ENCODE results near the gene SYTL4.
"Not testable (repeated sequence)": the region's sequence is repeated elsewhere in the genome, so short reads cannot be mapped to it uniquely, and the experiment has no call there.

SYTL4 gene

DNA sequence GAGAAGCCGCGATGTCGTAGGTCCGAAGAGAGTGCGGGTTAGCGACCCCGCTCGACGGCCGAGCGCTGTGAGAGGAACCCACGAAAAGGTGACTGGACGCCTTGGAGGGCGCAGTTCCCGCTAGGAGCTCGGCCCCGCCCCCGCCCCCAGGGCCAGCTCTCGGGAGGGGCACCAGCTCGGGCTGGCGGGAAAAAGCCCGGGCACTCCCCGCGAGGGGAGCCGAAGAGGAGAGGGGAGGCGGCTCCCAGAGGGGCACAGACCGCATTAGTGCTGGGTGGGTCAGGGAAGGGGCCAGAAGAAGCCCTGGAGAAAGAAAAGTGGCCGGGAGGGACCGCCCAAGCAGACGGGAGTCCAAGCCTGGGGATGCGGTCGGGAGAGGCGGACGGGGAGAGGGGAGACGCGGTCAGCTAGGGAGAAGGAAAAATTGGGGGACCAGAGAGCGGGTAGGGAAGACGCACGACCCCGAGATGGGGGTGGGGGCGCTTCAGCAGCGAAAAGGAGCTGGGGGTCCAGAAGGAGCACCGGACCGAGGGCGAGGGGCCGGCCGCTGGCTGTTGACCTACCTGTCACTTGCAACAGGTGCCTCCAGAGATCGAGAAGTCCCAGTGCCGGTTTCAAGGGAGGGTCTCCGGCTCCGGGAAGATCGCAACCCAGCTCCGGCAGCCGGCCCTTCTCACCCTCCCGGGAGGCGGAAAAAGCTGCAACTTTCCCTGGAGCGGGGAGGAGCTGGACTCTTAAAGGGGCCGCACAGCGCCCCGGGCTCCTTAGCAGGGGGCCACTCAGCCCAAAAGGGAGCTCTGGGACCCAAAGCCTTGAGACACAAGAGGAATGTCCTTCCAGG, at the start of gene SYTL4:
SYTL4 (minus strand) TSS at position 681 of the 841 bp plus-strand sequence. CDS start 30,084 bp downstream, outside the sequence.
- no peak for DNase-seq

DNA sequence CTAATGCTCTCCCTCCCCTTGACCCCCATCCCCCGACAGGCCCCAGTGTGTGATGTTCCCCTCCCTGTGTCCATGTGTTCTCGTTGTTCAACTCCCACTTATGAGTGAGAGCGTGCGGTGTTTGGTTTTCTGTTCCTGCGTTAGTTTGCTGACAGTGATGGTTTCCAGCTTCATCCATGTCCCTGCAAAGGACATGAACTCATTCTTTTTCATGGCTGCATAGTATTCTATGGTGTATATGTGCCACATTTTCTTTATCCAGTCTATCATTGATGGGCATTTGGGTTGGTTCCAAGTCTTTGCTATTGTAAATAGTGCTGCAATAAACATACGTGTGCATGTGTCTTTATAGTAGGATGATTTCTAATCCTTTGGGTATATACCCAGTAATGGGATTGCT, 37.5 kb upstream of the SYTL4 start:
- DNase-seq: not testable (repeated sequence)

DNA sequence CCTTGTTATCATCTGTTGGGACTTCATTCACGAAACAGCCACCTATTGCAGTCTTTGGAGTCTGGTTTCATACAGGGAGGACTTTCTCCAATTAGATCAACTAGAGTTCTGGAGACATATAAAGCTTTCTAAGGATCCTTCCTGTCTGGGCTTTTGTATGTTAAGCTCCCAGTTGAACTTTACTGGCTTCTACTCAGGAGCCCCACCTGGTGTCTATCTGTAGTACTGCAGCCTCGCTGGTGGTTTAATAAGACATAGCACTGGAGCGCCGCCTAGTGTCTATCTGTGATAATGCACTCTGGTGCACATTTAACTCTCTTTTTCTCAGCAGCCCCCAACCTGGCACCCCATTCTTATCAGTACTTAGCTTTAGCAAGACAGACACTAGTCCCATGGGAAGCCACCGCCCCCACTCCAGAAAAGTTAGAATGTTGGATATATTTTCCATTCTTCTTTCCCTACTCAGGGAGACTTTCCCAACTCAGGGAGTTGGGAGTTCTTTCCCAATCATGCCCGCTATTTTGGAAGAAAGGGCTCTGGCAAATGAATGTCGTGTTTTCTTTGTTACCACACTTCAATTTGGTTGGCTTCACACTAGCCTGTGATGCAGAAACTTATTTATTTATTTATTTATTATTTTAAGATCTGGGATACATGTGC, 36.9 kb upstream of the SYTL4 start:
- peak; percentile 22 for DNase-seq

GRCh38 chrX:100750883-100751282, 19.0 kb upstream of the SYTL4 start:
- no peak for DNase-seq

GRCh38 chrX:100748108-100748507, 16.2 kb upstream of the SYTL4 start:
- no peak for DNase-seq

DNA sequence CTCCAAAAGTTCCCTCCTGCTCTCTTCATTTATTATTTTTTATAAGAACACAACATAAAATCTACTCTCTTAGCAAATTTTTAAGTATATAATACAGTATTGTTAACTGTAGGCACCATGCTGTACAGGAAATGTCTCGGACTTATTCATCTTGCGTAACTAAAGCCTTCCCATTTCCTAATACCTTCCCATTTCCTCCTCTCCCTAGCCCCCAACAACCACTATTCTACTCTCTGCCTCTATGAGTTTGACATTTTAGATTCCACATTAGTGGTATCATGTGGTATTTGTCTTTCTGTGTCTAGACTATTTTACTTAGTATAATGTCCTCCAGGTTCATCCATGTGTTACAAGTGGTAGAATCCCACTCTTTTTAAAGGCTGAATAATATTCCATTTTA, 15.8 kb upstream of the SYTL4 start:
- DNase-seq: no peak

- DNase-seq: no peak
Observed at GRCh38 chrX:100747090-100747489, 15.2 kb upstream of the SYTL4 start.

- no peak for DNase-seq
Observed at GRCh38 chrX:100745806-100746537, 14.1 kb upstream of the SYTL4 start.

- DNase-seq: no peak
Observed at GRCh38 chrX:100745205-100745604, 13.3 kb upstream of the SYTL4 start.

DNA sequence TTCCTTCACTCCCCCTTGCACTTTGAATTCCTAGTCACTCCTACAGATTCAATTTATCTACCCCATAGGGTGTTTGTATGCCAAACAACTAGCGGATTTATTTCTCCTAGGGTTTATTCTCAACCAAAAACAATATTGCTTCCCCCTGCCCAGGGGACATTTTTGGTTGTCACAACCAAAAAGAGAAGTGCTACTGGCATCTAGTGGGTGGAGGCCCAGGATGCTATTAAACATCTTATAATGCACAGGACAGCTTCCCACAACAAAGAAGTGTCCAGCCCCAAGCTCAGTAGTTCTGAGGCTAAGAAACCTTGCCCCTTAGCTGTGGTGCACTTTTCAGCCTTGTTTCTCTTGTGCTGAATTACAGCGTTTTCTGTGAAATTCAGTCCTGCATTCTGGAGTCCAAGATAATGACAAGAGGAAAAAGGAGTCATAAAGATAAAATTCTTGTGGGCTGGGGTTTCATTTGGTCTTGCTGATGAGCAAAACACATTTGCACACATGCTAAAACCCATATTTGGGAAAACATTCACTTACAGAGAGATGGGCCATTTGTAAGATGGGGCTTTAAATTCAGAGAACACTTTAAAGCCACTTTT, 11.2 kb upstream of the SYTL4 start:
- DNase-seq: no peak

GRCh38 chrX:100724006-100724405, 7.9 kb downstream of the SYTL4 start:
- DNase-seq: not testable (repeated sequence)

- DNase-seq: no peak
Observed at GRCh38 chrX:100721328-100721727, 10.6 kb downstream of the SYTL4 start.

GRCh38 chrX:100720301-100720700, 11.6 kb downstream of the SYTL4 start:
- DNase-seq: no peak

DNA sequence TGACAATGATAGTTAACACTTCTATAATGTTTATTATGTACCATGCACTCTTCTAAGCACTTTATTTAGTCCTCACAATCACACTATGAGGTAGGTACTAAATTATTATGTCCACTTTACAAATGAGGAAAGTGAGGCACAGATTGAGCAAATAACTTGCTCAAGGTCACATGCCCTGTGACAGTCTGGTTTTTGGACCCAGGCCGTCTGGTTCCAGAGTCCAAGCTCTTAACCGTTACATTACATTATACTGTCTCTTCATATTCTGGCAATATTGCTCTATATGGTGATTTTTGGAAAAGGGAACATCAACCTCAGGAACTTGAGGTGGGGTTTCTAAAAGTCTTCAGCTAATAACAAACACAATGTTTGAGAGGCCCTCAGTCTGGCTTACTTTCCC, 12.8 kb downstream of the SYTL4 start:
- DNase-seq: no peak

DNA sequence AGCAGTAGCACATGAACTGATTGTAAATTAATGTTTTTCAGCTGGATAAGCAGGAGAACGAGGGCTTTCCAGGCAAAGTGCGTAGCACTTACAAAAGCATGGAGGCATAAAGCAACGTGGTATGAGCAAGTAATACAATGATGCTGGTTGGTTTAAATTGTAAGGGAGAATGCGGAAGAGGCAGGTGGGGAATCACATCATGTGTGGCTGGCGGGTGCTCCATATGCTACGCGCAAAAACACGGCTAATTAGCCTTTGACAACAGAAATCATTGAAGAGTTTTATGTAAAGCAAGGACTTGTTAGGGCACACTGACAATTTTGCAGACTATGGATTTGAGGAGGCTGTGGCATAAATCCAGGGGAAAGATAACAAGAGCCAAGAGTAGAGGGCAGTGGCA, 14.6 kb downstream of the SYTL4 start:
- no peak for DNase-seq

DNA sequence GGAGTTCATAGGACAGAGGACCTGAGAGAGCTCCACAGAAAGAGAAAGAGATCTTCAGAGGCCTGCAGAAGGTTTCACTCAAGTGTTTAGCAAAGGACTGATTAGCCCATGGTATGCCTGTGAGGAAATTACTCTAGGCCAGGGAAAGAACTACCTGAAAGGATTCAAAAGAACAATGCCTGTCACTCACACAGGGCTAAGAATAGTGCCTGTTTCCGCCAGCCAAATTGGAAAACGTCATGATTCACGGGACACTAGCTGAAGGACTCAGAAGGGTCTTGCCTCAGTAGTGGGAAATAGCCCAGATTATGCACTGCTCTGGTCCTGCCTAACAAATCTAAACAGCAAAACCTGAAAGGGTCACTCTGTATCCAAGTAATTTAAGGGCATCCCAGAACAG, 21.1 kb downstream of the SYTL4 start:
- DNase-seq: no peak

- no peak for DNase-seq
Observed at GRCh38 chrX:100704581-100705203, 27.2 kb downstream of the SYTL4 start.

- no peak for DNase-seq
Observed at GRCh38 chrX:100700809-100701208, 31.1 kb downstream of the SYTL4 start.

DNA sequence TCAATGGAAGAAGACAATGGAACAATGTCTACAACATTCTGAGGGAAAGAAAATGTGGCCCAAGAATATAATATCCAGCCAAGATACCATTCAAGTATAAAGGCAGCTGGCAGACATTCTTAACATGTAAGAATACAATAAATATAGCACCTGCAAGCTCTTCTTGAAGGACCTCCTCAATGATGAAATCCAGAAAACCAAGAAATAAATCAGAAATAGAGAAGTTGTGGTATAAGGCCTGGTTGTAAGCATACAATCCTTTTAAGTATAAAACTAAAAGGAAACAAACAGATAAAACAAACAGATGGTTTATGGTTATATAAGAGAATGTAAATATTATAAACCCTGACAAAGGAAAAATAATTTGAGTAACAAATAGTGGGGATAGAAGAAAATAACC, 33.4 kb downstream of the SYTL4 start:
- DNase-seq: no peak

DNA sequence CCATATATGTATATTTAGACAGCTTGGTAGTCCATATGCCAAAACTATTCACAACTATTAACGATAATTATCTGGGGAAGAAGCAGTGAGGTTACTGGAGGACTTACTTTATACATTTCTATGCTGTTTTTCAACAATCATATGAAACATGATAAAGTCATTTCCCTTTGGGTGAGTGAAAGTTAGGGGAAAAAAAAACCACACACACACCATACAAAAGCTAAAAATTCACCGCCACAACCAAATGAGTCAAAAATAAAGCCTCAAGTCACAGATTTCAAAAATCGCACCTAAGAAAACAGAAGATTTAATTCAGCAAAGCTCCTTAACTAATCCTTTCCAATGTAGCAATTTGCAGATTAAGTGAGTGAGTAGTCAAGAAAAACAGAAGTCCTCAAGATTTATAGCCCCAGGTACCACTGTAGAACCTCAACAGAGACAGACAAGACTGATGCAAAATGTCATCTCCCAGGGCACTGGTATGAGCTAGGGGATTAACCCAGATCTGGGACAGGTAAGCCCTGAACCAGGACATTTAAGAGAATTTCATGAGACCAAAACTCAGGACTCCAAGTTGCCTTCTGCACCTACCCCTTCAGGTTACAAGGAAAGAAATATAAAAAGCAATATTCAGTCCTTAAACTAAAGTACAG, 35.1 kb downstream of the SYTL4 start:
- no peak for DNase-seq

DNA sequence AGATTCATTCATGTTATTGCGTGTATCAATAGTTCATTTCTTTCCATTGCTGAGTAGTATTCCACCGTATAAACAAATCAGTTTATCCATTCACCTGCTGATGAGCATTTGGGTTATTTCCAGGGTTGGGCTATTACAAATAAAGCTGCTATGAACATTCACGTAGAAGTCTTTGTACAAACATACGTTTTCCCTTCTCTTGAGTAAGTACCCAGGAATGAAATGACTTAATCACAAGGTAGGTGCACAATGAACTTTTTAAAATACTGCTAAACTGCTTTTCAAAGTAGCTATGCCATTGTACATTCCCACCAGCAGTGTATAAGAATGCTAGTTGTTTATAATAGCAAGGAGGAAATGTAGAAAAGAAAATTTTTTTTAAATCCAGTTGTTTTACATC, 35.9 kb downstream of the SYTL4 start:
- no peak for DNase-seq

DNA sequence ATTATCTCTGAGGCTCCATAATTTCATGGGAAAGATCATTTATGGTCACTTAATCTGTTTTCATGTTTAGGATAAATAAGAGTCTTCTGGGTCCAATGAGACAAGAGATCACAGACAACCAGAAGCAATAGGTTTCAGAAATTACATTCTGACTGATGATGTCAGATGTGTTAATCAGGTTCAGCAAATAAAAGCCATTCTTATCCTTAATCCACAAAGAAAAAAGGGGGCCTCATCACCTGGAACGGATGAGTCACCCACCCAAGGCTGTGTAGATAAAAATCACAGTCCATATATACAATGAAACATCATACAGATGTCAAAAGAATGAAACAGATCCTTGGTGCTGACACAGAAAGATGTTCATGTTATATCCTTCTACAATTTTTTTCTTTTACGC, 36.6 kb downstream of the SYTL4 start:
- DNase-seq: no peak

Data from NCI-H2029 (cell line).